Mesodermal cell (in vitro differentiated cells): ENCODE results near the gene ELOVL5.
A peak's percentile ranks its signal among the peaks of the same experiment; 100 is the strongest.

Experiments
- H3K27ac ChIP-seq: 2 replicates; pipeline ENCODE4 v1.7.0; 2013; ENCODE audit warnings: mild to moderate bottlenecking, low read depth, low read length, moderate library complexity; ENCODE audit not compliant: severe bottlenecking
- H3K36me3 ChIP-seq: 2 replicates; pipeline ENCODE4 v1.7.1; 2013; ENCODE audit warnings: mild to moderate bottlenecking, low read length, moderate library complexity; ENCODE audit not compliant: control insufficient read depth, insufficient read depth
- H3K4me1 ChIP-seq: one replicate; pipeline ENCODE4 v1.7.1; 2013; ENCODE audit warnings: mild to moderate bottlenecking, low read length; ENCODE audit not compliant: insufficient read depth, control insufficient read depth, poor library complexity, severe bottlenecking
- H3K4me3 ChIP-seq: 2 replicates; pipeline ENCODE4 v1.7.0; 2013; ENCODE audit warnings: low read length, control low read depth, mild to moderate bottlenecking; ENCODE audit not compliant: insufficient read depth, poor library complexity, severe bottlenecking; ENCODE audit errors: extremely low read depth
- H3K9me3 ChIP-seq: 2 replicates; pipeline ENCODE4 v1.7.1; 2013; ENCODE audit warnings: mild to moderate bottlenecking, low read length, moderate library complexity; ENCODE audit not compliant: control insufficient read depth
- WGBS, 2 experiments: methylation state at CpG; one replicate each; pipeline ENCODE4 v1.1.5; 2013; ENCODE audit warnings: missing lambda C conversion rate in 2 of 2; ENCODE audit not compliant: insufficient coverage in 2 of 2; 5-methylcytosine and 5-hydroxymethylcytosine counted together

The ELOVL5 gene

GRCh38 chr6:53290537-53291510, 57.9 kb downstream of the ELOVL5 start:
- H3K36me3 ChIP-seq: peaks cover 64% of the 10 kb centered on the region
- H3K4me1 ChIP-seq: no peaks in the 10 kb centered on the region
- H3K9me3 ChIP-seq: no peaks in the 10 kb centered on the region
- WGBS, 2 experiments: 94 to 100% methylated on average over 2 of the region's 2 CpGs
- no peak overlapping the region for H3K4me3 ChIP-seq
- no peak overlapping the region for H3K27ac ChIP-seq

GRCh38 chr6:53287336-53288225, 61.2 kb downstream of the ELOVL5 start:
- H3K9me3 ChIP-seq: no peaks in the 10 kb centered on the region
- no peak overlapping the region for H3K4me3 ChIP-seq
- 79 to 84% methylated on average over 6 to 7 of the region's 9 CpGs for WGBS, 2 experiments
- peaks cover 8% of the 10 kb centered on the region for H3K4me1 ChIP-seq
- peaks cover 51% of the 10 kb centered on the region for H3K36me3 ChIP-seq
- peak overlapping the region; percentile 17 for H3K27ac ChIP-seq

- Histone ChIP-seq H3K27ac (no peak overlapping the region), H3K4me1 (peaks cover 11% of the 10 kb centered on the region), H3K4me3 (no peak overlapping the region), H3K9me3 (no peaks in the 10 kb centered on the region), H3K36me3 (peaks cover 46% of the 10 kb centered on the region)
- WGBS, 2 experiments: 84 to 95% methylated on average over 3 of the region's 4 CpGs
Measured at GRCh38 chr6:53284901-53285300, 63.8 kb downstream of the ELOVL5 start.

- 100% methylated on average over 1 of the region's 2 CpGs; no CpG with 5 or more reads in 1 of the 2 experiments for WGBS, 2 experiments
- H3K4me3 ChIP-seq: no peak overlapping the region
- H3K9me3 ChIP-seq: no peaks in the 10 kb centered on the region
- H3K36me3 ChIP-seq: peaks cover 51% of the 10 kb centered on the region
- H3K27ac ChIP-seq: peak overlapping the region; percentile 76
- peaks cover 11% of the 10 kb centered on the region for H3K4me1 ChIP-seq
Measured at GRCh38 chr6:53282741-53283140, 66.0 kb downstream of the ELOVL5 start.

GRCh38 chr6:53282234-53282633, 66.5 kb downstream of the ELOVL5 start:
- H3K36me3 ChIP-seq: peaks cover 50% of the 10 kb centered on the region
- WGBS, 2 experiments: 100% methylated on average over 1 of the region's 2 CpGs
- peaks cover 11% of the 10 kb centered on the region for H3K4me1 ChIP-seq

GRCh38 chr6:53281518-53282215, 67.1 kb downstream of the ELOVL5 start:
- Histone ChIP-seq H3K4me1 (peaks cover 11% of the 10 kb centered on the region), H3K27ac (no peak overlapping the region), H3K36me3 (peaks cover 52% of the 10 kb centered on the region), H3K4me3 (no peak overlapping the region), H3K9me3 (no peaks in the 10 kb centered on the region)
- whole genome bisulfite sequencing, 2 experiments: 100% methylated on average over 1 of the region's 3 CpGs

More at GRCh38 chr6:53282234-53282633, 66.5 kb downstream of the ELOVL5 start:
- Histone ChIP-seq H3K27ac (peak overlapping the region; percentile 76), H3K9me3 (no peaks in the 10 kb centered on the region), H3K4me3 (no peak overlapping the region)

GRCh38 chr6:53280207-53280606, 68.5 kb downstream of the ELOVL5 start:
- Histone ChIP-seq H3K27ac (no peak overlapping the region), H3K9me3 (no peaks in the 10 kb centered on the region), H3K4me1 (peaks cover 11% of the 10 kb centered on the region), H3K4me3 (no peak overlapping the region), H3K36me3 (peaks cover 54% of the 10 kb centered on the region)
- 83 to 94% methylated on average over 2 of the region's 2 CpGs for WGBS, 2 experiments

GRCh38 chr6:53279293-53279692, 69.5 kb downstream of the ELOVL5 start:
- Histone ChIP-seq H3K4me1 (peaks cover 11% of the 10 kb centered on the region), H3K27ac (no peak overlapping the region), H3K4me3 (no peak overlapping the region), H3K9me3 (no peaks in the 10 kb centered on the region), H3K36me3 (peaks cover 58% of the 10 kb centered on the region)
- 82 to 94% methylated on average over 3 of the region's 3 CpGs for WGBS, 2 experiments

GRCh38 chr6:53273370-53273769, 75.4 kb downstream of the ELOVL5 start:
- WGBS, 2 experiments: 93% methylated on average over 3 of the region's 4 CpGs; no CpG with 5 or more reads in 1 of the 2 experiments
- Histone ChIP-seq H3K4me1 (no peaks in the 10 kb centered on the region), H3K27ac (no peak overlapping the region), H3K36me3 (peaks cover 87% of the 10 kb centered on the region), H3K4me3 (no peak overlapping the region), H3K9me3 (no peaks in the 10 kb centered on the region)

- 93 to 100% methylated on average over 3 to 5 of the region's 5 CpGs for WGBS, 2 experiments
- peaks cover 95% of the 10 kb centered on the region for H3K36me3 ChIP-seq
Measured at GRCh38 chr6:53269827-53270226, 78.9 kb downstream of the ELOVL5 start.

More at GRCh38 chr6:53269827-53270226, 78.9 kb downstream of the ELOVL5 start:
- H3K4me3 ChIP-seq: no peak overlapping the region
- H3K27ac ChIP-seq: no peak overlapping the region
- H3K9me3 ChIP-seq: no peaks in the 10 kb centered on the region
- H3K4me1 ChIP-seq: no peaks in the 10 kb centered on the region
